ENCODE measurements around the gene WDFY4.

DNA sequence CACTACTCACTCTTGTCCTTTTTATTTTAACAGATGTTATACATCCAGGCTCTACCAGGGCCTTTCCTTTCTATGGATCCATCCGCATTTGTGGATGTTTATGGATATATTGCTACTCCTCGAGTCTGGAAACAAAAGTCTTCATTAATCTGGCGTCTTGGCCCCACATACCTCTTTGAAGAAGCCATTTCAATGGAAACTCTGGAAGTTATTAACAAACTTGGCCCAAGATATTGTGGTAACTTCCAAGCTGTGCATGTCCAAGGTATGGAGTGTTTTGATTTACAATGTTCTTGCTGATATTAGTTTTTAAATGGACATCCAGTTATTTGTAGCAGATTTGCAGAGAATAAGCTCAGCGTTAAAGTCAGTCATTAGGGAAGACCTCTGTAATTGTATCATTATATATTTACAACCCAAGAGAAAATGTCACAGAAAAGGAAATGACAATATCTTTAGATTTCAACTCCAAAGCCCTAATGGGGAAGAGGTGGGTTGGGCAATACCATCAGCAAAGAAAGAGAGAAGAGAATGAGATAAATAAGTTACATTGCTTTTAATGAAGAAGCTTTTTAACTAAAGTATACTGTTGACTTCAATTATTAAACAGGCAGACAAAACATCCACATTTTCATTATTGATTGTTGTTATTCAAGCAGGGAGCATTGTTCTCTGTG lies 102.1 kb downstream of the WDFY4 start:
- TF ChIP-seq, protein P1, sequence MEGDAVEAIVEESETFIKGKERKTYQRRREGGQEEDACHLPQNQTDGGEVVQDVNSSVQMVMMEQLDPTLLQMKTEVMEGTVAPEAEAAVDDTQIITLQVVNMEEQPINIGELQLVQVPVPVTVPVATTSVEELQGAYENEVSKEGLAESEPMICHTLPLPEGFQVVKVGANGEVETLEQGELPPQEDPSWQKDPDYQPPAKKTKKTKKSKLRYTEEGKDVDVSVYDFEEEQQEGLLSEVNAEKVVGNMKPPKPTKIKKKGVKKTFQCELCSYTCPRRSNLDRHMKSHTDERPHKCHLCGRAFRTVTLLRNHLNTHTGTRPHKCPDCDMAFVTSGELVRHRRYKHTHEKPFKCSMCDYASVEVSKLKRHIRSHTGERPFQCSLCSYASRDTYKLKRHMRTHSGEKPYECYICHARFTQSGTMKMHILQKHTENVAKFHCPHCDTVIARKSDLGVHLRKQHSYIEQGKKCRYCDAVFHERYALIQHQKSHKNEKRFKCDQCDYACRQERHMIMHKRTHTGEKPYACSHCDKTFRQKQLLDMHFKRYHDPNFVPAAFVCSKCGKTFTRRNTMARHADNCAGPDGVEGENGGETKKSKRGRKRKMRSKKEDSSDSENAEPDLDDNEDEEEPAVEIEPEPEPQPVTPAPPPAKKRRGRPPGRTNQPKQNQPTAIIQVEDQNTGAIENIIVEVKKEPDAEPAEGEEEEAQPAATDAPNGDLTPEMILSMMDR (IDR thresholded peaks at IDR 0.05), result no peak
- TF ChIP-seq POLR2A (IDR thresholded peaks at IDR 0.05) (no peak), EP300 (IDR thresholded peaks at IDR 0.05) (no peak)
